Colonic mucosa (tissue), 4 donors: Measurements from ENCODE around the gene EEF1G. TPM values are rescaled to one million over a fixed set of nuclear protein-coding genes. Genes with fewer than 3 reads are reported as not detected.
"Not testable (repeated sequence)": the region's sequence is repeated elsewhere in the genome, so short reads cannot be mapped to it uniquely, and the experiment has no call there.

ENCODE experiments used
- DNase-seq: peaks from one replicate; pipeline ENCODE4 v3.0.0-alpha.2; 2020
- H3K27ac ChIP-seq: fragments of 200-600 bp; one replicate; pipeline ENCODE4 v1.8.0; 2021
- H3K27me3 ChIP-seq: fragments of 200-600 bp; one replicate; pipeline ENCODE4 v1.8.0; 2021
- H3K36me3 ChIP-seq: fragments of 200-600 bp; one replicate; pipeline ENCODE4 v1.8.0; 2021
- H3K4me1 ChIP-seq: fragments of 200-600 bp; one replicate; pipeline ENCODE4 v1.8.0; 2021; ENCODE audit warnings: mild to moderate bottlenecking
- H3K4me3 ChIP-seq: fragments of 200-600 bp; one replicate; pipeline ENCODE4 v1.8.0; 2021
- H3K9ac ChIP-seq, 2 donors: one replicate each; pipeline ENCODE4 v1.7.0; 2013; ENCODE audit warnings: control low read depth in 2 of 2, low read depth in 2 of 2, low read length in 2 of 2
- H3K9me3 ChIP-seq: fragments of 200-600 bp; one replicate; pipeline ENCODE4 v1.8.0; 2021
- CTCF ChIP-seq: fragments of 200-600 bp; IDR thresholded peaks from one replicate; pipeline ENCODE4 v1.8.0; 2022; ENCODE audit warnings: antibody characterized with exemption, mild to moderate bottlenecking
- intact Hi-C: fragments of 100-400 bp; cut with DNase I; formaldehyde crosslinking; loops from one replicate; pipeline ENCODE4 v1.14.1; 2022
- total RNA-seq, 2 donors: library from RNA; stranded (reverse); fragmentation: NEBNext Ultra II Directional in 1 of 2; extraction: Animal tissue kit (Norgen Biotek cat#: 25700) in 1 of 2; gene quantifications; one replicate each; pipeline ENCODE4 v1.2.1, GENCODE V29; 2021
- donor health status: healthy.
- donor health status: DM: no; HTN: no; CAD: no.
- donor health status: DM: no; HTN: no; CAD: no.

Gene EEF1G
- total RNA-seq = 1,000 to 10,000 TPM; 1,328 to 1,358 TPM

DNA sequence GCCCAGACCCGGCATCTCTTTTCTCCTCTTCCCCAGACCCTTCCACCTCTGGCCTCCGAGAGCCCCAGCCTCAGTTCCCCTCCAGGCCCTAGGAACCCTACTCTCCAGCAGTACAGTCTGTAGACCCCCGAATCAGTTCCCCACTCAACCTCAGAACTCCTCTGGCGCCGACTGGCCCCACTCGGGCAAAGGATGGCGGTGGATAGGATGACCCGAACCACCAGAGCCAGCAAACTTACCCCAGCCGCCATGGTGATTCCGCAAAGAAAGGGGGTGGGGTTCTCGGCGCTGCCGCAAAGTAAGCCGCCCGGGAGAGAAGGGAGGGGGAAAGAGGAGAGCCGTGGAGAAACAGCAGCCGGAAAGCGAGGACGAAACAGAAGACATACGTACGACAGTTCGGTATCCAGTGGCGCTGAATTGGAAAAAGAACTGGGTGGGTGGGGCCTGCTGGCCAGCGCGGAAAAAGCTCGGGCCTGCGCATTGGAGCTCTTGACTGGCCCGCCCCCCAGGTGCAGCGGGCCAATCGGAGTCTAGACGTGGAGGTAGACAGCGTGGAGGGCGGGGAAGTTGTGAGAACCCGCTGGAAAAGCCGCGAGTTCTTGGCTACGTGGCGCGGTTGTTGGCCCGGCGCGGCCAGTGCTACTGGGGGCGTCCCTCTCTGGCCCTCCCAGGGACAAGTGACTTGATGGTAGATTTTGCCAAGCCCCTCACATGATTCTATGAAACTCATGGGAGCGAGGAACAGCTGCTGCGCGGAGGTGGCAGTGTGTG lies at the start of gene EEF1G:
TSS of gene EEF1G (minus strand) at position 300 of the 771 bp plus-strand sequence. CDS start at position 251, 49 bp downstream.
- TF ChIP-seq CTCF = no peak
- H3K27me3 ChIP-seq = no peaks in the 10 kb centered on the region
- H3K9ac ChIP-seq = peak within 1 kb of the TSS; percentile 87 to 98
- H3K4me3 ChIP-seq = peak within 1 kb of the TSS; percentile 85
- peaks cover 18% of the 10 kb centered on the region for H3K4me1 ChIP-seq
- H3K9me3 ChIP-seq = no peaks in the 10 kb centered on the region
- intact Hi-C loops = no loop called here
- peak; percentile 99 for DNase-seq
- peak within 1 kb of the TSS; percentile 89 for H3K27ac ChIP-seq
- H3K36me3 ChIP-seq = no peaks in the 10 kb centered on the region

- peak overlapping the region in 1 of 2 donors; percentile 52 for H3K9ac ChIP-seq
These were observed 48.9 kb upstream of the EEF1G start for GRCh38 chr11:62622476-62623089.

GRCh38 chr11:62621567-62622470 lies 48.1 kb upstream of the EEF1G start, which contains the start of gene B3GAT3:
Gene B3GAT3, minus strand, starts transcription at chr11:62621986. Its CDS starts 39 bp downstream, at chr11:62621947.
- Histone ChIP-seq H3K9ac (peak within 1 kb of the TSS; percentile 81 to 93), H3K4me3 (peak within 1 kb of the TSS; percentile 55), H3K36me3 (peaks cover 15% of the 10 kb centered on the region), H3K4me1 (peaks cover 8% of the 10 kb centered on the region), H3K27ac (peak within 1 kb of the TSS; percentile 98), H3K9me3 (no peaks in the 10 kb centered on the region), H3K27me3 (no peaks in the 10 kb centered on the region)
- intact Hi-C loops = no loop called here
- no peak for TF ChIP-seq CTCF
- peak; percentile 98 for DNase-seq

More at GRCh38 chr11:62622476-62623089, 48.9 kb upstream of the EEF1G start:
- H3K27ac ChIP-seq = peak overlapping the region; percentile 98
- H3K4me3 ChIP-seq = no peak overlapping the region
- no peaks in the 10 kb centered on the region for H3K27me3 ChIP-seq
- DNase-seq = no peak
- H3K4me1 ChIP-seq = peaks cover 8% of the 10 kb centered on the region
- intact Hi-C loops = no loop called here
- H3K36me3 ChIP-seq = peaks cover 19% of the 10 kb centered on the region
- TF ChIP-seq CTCF = no peak
- no peaks in the 10 kb centered on the region for H3K9me3 ChIP-seq

DNA sequence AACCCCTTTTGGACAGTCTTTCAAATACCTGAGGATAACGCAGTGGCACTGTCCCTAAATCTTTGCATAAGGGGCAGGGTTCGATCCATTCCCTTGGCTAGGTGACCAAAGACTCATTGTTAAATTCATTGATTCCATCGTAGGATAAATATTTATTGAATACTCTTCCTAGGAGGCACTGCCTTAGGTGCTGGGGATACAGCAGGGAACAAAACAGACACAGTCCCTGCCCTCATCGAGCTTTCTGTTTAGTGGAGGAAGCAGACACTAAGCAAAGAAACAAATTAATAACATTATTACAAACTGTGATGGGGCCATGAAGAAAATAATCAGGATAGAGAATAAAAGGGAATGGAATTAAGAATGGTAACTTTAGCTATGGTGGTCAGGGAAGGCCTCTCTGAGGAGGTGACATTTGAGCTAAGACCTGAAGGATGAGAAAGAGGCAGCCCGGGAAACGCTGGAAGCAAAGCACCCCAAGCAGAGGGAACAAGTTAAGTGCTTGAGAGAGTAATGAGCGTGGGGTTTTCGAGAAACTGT lies 47.4 kb upstream of the EEF1G start:
- Histone ChIP-seq H3K27me3 (no peaks in the 10 kb centered on the region), H3K4me1 (peaks cover 8% of the 10 kb centered on the region), H3K4me3 (peak overlapping the region; percentile 55), H3K36me3 (peaks cover 9% of the 10 kb centered on the region), H3K9ac (peak overlapping the region; percentile 81 to 93), H3K27ac (peak overlapping the region; percentile 98), H3K9me3 (no peaks in the 10 kb centered on the region)
- intact Hi-C loops = no loop called here
- no peak for DNase-seq
- TF ChIP-seq CTCF = no peak

- H3K27me3 ChIP-seq, H3K27ac ChIP-seq, DNase-seq, H3K4me3 ChIP-seq, H3K9ac ChIP-seq, intact Hi-C loops, H3K9me3 ChIP-seq, H3K4me1 ChIP-seq, H3K36me3 ChIP-seq: not testable (repeated sequence)
These were observed 43.3 kb upstream of the EEF1G start for GRCh38 chr11:62616957-62617356.
